ENCODE measurements around the gene SLC20A1. TPM values are rescaled to one million over a fixed set of nuclear protein-coding genes. Genes with fewer than 3 reads are reported as not detected.

SLC20A1 gene
- total RNA-seq, 1 experiment from 2014 or later = 209 TPM

- Histone ChIP-seq H4K20me1 (ENCODE audit: low read length) (no peaks in the 10 kb centered on the region), H3K4me3 (ENCODE audit: low read length) (no peak overlapping the region), H3K9me2 (replicated peaks; ENCODE audit: low read length) (no peaks in the 10 kb centered on the region), H3K4me2 (ENCODE audit: low read length) (no peak overlapping the region), H3K27ac (ENCODE audit: low read length) (no peak overlapping the region), H3K9ac (ENCODE audit: low read length) (no peak overlapping the region), H3K9me3 (ENCODE audit: low read length) (no peaks in the 10 kb centered on the region), H3K27me3 (ENCODE audit: low read length) (no peaks in the 10 kb centered on the region), H3F3A (ENCODE audit: low read length, unreplicated experiment) (no peaks in the 10 kb centered on the region), H3K79me2 (ENCODE audit: low read length) (no peaks in the 10 kb centered on the region), H2AFZ (ENCODE audit: low read length) (no peak overlapping the region), H3K36me3 (ENCODE audit: low read depth, low read length) (no peaks in the 10 kb centered on the region), H3K4me1 (ENCODE audit: insufficient read depth, low read length) (peaks cover 7% of the 10 kb centered on the region; the same call in 1 of the 2 replicates)
- intact Hi-C loops (cut with micrococcal nuclease) = no loop called here
- TF ChIP-seq CTCF (conservative IDR thresholded peaks at IDR 0.05; ENCODE audit: low read depth, low read length) = no peak
- no peak for TF ChIP-seq EZH2 (IDR thresholded peaks at IDR 0.05; ENCODE audit: low read length, unreplicated experiment)
- DNase-seq (no peak), ATAC-seq (no peak)
- ChIA-PET CTCF (no interaction called here), POLR2A (ENCODE audit: unreplicated experiment) (no interaction called here)
- no TSS peak for BruUV-seq (replicated peaks)
Observed at GRCh38 chr2:112682101-112682500, 36.4 kb downstream of the SLC20A1 start.

GRCh38 chr2:112683550-112684414 is 38.0 kb downstream of the SLC20A1 start:
- Histone ChIP-seq H4K20me1 (ENCODE audit: low read length) (no peaks in the 10 kb centered on the region), H3K36me3 (ENCODE audit: low read depth, low read length) (no peaks in the 10 kb centered on the region), H3K9me2 (replicated peaks; ENCODE audit: low read length) (no peaks in the 10 kb centered on the region), H3K4me1 (ENCODE audit: insufficient read depth, low read length) (peaks cover 22% of the 10 kb centered on the region), H3K9me3 (ENCODE audit: low read length) (no peaks in the 10 kb centered on the region), H3K79me2 (ENCODE audit: low read length) (no peaks in the 10 kb centered on the region), H2AFZ (ENCODE audit: low read length) (no peak overlapping the region), H3K4me2 (ENCODE audit: low read length) (no peak overlapping the region), H3F3A (ENCODE audit: low read length, unreplicated experiment) (no peaks in the 10 kb centered on the region), H3K9ac (ENCODE audit: low read length) (no peak overlapping the region), H3K27me3 (ENCODE audit: low read length) (no peaks in the 10 kb centered on the region), H3K4me3 (ENCODE audit: low read length) (no peak overlapping the region), H3K27ac (ENCODE audit: low read length) (no peak overlapping the region)
- TF ChIP-seq CTCF (conservative IDR thresholded peaks at IDR 0.05; ENCODE audit: low read depth, low read length) = no peak
- no peak for TF ChIP-seq EZH2phosphoT487 (IDR thresholded peaks at IDR 0.05; ENCODE audit: borderline replicate concordance, low read length)
- no peak for TF ChIP-seq EZH2 (IDR thresholded peaks at IDR 0.05; ENCODE audit: low read length, unreplicated experiment)
- ATAC-seq (no peak), DNase-seq (no peak)
- intact Hi-C loops (cut with micrococcal nuclease) = no loop called here
- POLR2A ChIA-PET (ENCODE audit: unreplicated experiment) = no interaction called here
- CTCF ChIA-PET = no interaction called here
- BruUV-seq (replicated peaks) = no TSS peak

- POLR2A ChIA-PET (ENCODE audit: unreplicated experiment) = no interaction called here
- no TSS peak for BruUV-seq (replicated peaks)
Observed at GRCh38 chr2:112684415-112684775, 38.7 kb downstream of the SLC20A1 start.

More at GRCh38 chr2:112684415-112684775, 38.7 kb downstream of the SLC20A1 start:
- Histone ChIP-seq H3K9me3 (ENCODE audit: low read length) (no peaks in the 10 kb centered on the region), H3K36me3 (ENCODE audit: low read depth, low read length) (no peaks in the 10 kb centered on the region), H3K27ac (ENCODE audit: low read length) (no peak overlapping the region), H3K4me1 (ENCODE audit: insufficient read depth, low read length) (peaks cover 24% of the 10 kb centered on the region), H3K79me2 (ENCODE audit: low read length) (no peaks in the 10 kb centered on the region), H3F3A (ENCODE audit: low read length, unreplicated experiment) (no peaks in the 10 kb centered on the region), H2AFZ (ENCODE audit: low read length) (no peak overlapping the region), H3K4me2 (ENCODE audit: low read length) (no peak overlapping the region), H3K4me3 (ENCODE audit: low read length) (no peak overlapping the region), H3K27me3 (ENCODE audit: low read length) (no peaks in the 10 kb centered on the region), H3K9ac (ENCODE audit: low read length) (no peak overlapping the region), H3K9me2 (replicated peaks; ENCODE audit: low read length) (no peaks in the 10 kb centered on the region), H4K20me1 (ENCODE audit: low read length) (no peaks in the 10 kb centered on the region)
- intact Hi-C loops (cut with micrococcal nuclease) = no loop called here
- TF ChIP-seq CTCF (conservative IDR thresholded peaks at IDR 0.05; ENCODE audit: low read depth, low read length) = no peak
- DNase-seq (no peak), ATAC-seq (no peak)
- CTCF ChIA-PET = interaction anchor here (1.1 kb wide), 1 partner anchor 8 kb away, joined by 7 read pairs; no protein-coding TSS in a partner anchor

All from PC-3 (cell line).